ENCODE measurements around the gene TDG.

The TDG gene

GRCh38 chr12:103965590-103966504, at the start of gene TDG:
Gene TDG (plus strand): TSS chr12:103965872. CDS start chr12:103966038, 166 bp downstream.
- in situ Hi-C loops (cut with HindIII; ENCODE audit: low sequenced_read_pairs): no loop called here

- in situ Hi-C loops (cut with HindIII; ENCODE audit: low sequenced_read_pairs): no loop called here
Observed at GRCh38 chr12:103917873-103918272, 47.8 kb upstream of the TDG start.

GRCh38 chr12:103924761-103925641, 40.7 kb upstream of the TDG start:
- in situ Hi-C loops (cut with HindIII; ENCODE audit: low sequenced_read_pairs): no loop called here

- in situ Hi-C loops (cut with HindIII; ENCODE audit: low sequenced_read_pairs): no loop called here
Observed at GRCh38 chr12:103928682-103929045, 37.0 kb upstream of the TDG start.

- in situ Hi-C loops (cut with HindIII; ENCODE audit: low sequenced_read_pairs): no loop called here
Observed at GRCh38 chr12:103929046-103929783, 36.5 kb upstream of the TDG start.

GRCh38 chr12:103929784-103930033, 36.0 kb upstream of the TDG start:
- in situ Hi-C loops (cut with HindIII; ENCODE audit: low sequenced_read_pairs): no loop called here

- in situ Hi-C loops (cut with HindIII; ENCODE audit: low sequenced_read_pairs): no loop called here
Observed at GRCh38 chr12:103930034-103930786, 35.5 kb upstream of the TDG start, which contains the start of gene HSP90B1. Gene HSP90B1 (plus strand): TSS chr12:103930410. CDS start chr12:103930516, 106 bp downstream.

- in situ Hi-C loops (cut with HindIII; ENCODE audit: low sequenced_read_pairs): no loop called here
Observed at GRCh38 chr12:103930787-103931735, 34.6 kb upstream of the TDG start.

- in situ Hi-C loops (cut with HindIII; ENCODE audit: low sequenced_read_pairs): no loop called here
Observed at GRCh38 chr12:103933237-103933636, 32.4 kb upstream of the TDG start.

- in situ Hi-C loops (cut with HindIII; ENCODE audit: low sequenced_read_pairs): no loop called here
Observed at GRCh38 chr12:103936679-103937078, 29.0 kb upstream of the TDG start.

GRCh38 chr12:103944964-103945363, 20.7 kb upstream of the TDG start:
- in situ Hi-C loops (cut with HindIII; ENCODE audit: low sequenced_read_pairs): no loop called here

- in situ Hi-C loops (cut with HindIII; ENCODE audit: low sequenced_read_pairs): no loop called here
Observed at GRCh38 chr12:103947871-103948555, 17.7 kb upstream of the TDG start.

- in situ Hi-C loops (cut with HindIII; ENCODE audit: low sequenced_read_pairs): no loop called here
Observed at GRCh38 chr12:103948746-103949406, 16.8 kb upstream of the TDG start.

GRCh38 chr12:103952497-103952896, 13.2 kb upstream of the TDG start:
- in situ Hi-C loops (cut with HindIII; ENCODE audit: low sequenced_read_pairs): no loop called here

GRCh38 chr12:103955811-103956508, 9.7 kb upstream of the TDG start:
- in situ Hi-C loops (cut with HindIII; ENCODE audit: low sequenced_read_pairs): no loop called here

GRCh38 chr12:103956509-103957027, 9.1 kb upstream of the TDG start:
- in situ Hi-C loops (cut with HindIII; ENCODE audit: low sequenced_read_pairs): no loop called here

GRCh38 chr12:103957865-103958388, 7.7 kb upstream of the TDG start:
- in situ Hi-C loops (cut with HindIII; ENCODE audit: low sequenced_read_pairs): no loop called here

All from DLD1 (cell line).